ENCODE measurements around the gene LHX1.

GRCh38 chr17:36937001-36937958 lies at the start of gene LHX1:
- no peak for TF ChIP-seq EP300 (IDR thresholded peaks at IDR 0.05; ENCODE audit: borderline replicate concordance in 1 of 2, control insufficient read depth in 1 of 2, low read depth in 2 of 2, low read length in 2 of 2)
- TF ChIP-seq, protein P1, sequence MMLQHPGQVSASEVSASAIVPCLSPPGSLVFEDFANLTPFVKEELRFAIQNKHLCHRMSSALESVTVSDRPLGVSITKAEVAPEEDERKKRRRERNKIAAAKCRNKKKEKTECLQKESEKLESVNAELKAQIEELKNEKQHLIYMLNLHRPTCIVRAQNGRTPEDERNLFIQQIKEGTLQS (IDR thresholded peaks at IDR 0.05; ENCODE audit: borderline replicate concordance, extremely low read depth, low read depth, low read length) = no peak
- no peak for TF ChIP-seq SRF (IDR thresholded peaks at IDR 0.05; ENCODE audit: low read depth in 2 of 2, low read length in 2 of 2)
- no peak for TF ChIP-seq MYB (IDR thresholded peaks at IDR 0.05; ENCODE audit: borderline replicate concordance, low read depth, low read length)
- TF ChIP-seq SP1 (IDR thresholded peaks at IDR 0.05; ENCODE audit: low read depth, low read length) = no peak
- no peak for TF ChIP-seq POLR2AphosphoS5 (IDR thresholded peaks at IDR 0.05; ENCODE audit: low read length)
- no peak for TF ChIP-seq ASH2L (IDR thresholded peaks at IDR 0.05; ENCODE audit: borderline replicate concordance, low read depth)
- no peak for TF ChIP-seq CTCF (IDR thresholded peaks at IDR 0.05 in 2 of 3, conservative IDR thresholded peaks at IDR 0.05 in 1 of 3; ENCODE audit: control insufficient read depth in 2 of 3, extremely low read depth in 1 of 3, insufficient read depth in 1 of 3, low read depth in 3 of 3, low read length in 3 of 3)
- no peak for TF ChIP-seq RELA (IDR thresholded peaks at IDR 0.05; ENCODE audit: borderline replicate concordance, partially characterized antibody)
- TF ChIP-seq SUZ12 (IDR thresholded peaks at IDR 0.05; ENCODE audit: unreplicated experiment) = peak; percentile 53
- TF ChIP-seq, protein P2, sequence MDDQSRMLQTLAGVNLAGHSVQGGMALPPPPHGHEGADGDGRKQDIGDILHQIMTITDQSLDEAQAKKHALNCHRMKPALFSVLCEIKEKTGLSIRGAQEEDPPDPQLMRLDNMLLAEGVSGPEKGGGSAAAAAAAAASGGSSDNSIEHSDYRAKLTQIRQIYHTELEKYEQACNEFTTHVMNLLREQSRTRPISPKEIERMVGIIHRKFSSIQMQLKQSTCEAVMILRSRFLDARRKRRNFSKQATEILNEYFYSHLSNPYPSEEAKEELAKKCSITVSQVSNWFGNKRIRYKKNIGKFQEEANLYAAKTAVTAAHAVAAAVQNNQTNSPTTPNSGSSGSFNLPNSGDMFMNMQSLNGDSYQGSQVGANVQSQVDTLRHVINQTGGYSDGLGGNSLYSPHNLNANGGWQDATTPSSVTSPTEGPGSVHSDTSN (IDR thresholded peaks at IDR 0.05; ENCODE audit: insufficient replicate concordance, low read depth, low read length) = no peak
- no peak for TF ChIP-seq ZBTB33 (IDR thresholded peaks at IDR 0.05)
- no peak for TF ChIP-seq BRCA1 (IDR thresholded peaks at IDR 0.05; ENCODE audit: low read depth, low read length)
- no peak for TF ChIP-seq RAD21 (IDR thresholded peaks at IDR 0.05; ENCODE audit: insufficient read depth, low read depth, low read length)

Measured in GM12878 (cell line).